ENCODE results near the gene ZACN.

The ZACN gene

GRCh38 chr17:76104896-76105231 is 25.9 kb downstream of the ZACN start:
- DNase-seq: no peak

GRCh38 chr17:76106703-76107102 is 27.7 kb downstream of the ZACN start:
- DNase-seq: no peak

DNA sequence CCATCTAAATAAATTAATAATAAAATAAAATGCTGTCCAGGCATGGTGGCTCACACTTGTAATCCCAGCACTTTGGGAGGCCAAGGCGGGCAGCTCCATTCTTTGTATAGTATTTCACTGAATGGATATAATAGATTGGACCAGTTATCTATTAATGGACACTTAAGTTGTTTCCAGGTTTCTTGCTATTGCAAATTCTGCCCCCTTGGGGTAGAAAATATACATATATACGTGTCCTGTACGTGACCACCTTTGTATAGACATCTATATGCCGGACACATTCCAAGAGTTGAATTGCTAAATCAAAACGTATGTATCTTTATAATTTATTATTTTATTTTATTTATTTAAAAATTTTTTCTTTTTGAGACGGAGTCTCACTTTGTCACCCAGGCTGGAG is 28.5 kb downstream of the ZACN start:
- DNase-seq: no peak

- no peak for DNase-seq
Observed at GRCh38 chr17:76111956-76112355, 33.0 kb downstream of the ZACN start.

DNA sequence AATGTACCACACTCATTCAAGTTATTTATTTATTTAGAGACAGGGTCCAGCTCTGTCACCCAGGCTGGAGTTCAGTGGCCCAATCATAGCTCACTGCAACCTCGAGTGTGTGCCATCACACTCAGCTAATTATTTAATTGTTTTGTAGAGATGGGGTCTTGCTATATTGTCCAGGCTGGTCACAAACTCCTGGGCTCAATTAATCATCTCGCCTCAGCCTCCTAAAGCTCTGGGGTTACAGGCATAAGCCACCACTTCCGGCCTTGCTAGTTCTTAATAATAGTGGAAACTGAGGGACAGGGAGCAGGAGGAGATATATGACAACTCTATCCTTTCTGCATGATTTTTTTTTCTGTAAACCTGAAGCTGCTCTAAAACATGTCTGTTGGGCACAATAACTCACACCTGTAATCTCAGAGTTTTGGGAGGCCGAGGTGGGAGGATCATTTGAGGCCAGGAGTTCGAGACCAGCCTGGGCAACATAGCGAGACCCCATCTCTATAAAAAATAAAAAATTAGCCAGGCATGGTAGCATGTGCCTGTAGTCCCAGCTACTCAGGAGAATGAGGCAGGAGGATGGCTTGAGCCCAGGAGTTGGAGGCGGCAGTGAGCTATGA is 36.3 kb downstream of the ZACN start:
- no peak for DNase-seq

- no peak for DNase-seq
Observed at GRCh38 chr17:76119409-76120371, 40.7 kb downstream of the ZACN start.

GRCh38 chr17:76120658-76121008 is 41.7 kb downstream of the ZACN start:
- no peak for DNase-seq

DNA sequence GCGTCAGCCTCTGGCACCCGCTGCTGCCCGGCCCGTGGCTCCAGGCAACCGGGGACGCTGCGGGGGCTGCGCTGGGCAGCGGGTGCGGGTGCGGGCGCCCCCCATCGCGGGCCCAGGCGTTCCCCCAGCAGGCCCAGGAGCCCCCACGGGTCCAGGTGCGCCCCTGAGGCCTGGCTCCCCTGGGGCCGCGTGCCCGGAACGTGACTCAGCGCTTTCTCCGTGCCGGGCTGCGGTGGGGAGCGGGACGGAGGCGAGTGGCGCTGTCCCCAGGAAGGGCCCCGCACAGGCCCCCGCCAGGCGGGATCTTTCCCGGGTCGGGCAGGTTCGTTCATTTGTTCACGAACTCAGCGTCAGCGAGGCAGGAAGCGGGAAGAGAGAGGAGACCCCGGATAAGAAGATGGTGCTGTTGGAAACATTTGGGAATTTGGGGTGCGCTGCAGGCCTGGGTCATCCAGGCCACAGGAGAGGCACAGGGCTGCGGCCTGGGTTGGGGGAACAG is 43.0 kb downstream of the ZACN start:
- no peak for DNase-seq

DNA sequence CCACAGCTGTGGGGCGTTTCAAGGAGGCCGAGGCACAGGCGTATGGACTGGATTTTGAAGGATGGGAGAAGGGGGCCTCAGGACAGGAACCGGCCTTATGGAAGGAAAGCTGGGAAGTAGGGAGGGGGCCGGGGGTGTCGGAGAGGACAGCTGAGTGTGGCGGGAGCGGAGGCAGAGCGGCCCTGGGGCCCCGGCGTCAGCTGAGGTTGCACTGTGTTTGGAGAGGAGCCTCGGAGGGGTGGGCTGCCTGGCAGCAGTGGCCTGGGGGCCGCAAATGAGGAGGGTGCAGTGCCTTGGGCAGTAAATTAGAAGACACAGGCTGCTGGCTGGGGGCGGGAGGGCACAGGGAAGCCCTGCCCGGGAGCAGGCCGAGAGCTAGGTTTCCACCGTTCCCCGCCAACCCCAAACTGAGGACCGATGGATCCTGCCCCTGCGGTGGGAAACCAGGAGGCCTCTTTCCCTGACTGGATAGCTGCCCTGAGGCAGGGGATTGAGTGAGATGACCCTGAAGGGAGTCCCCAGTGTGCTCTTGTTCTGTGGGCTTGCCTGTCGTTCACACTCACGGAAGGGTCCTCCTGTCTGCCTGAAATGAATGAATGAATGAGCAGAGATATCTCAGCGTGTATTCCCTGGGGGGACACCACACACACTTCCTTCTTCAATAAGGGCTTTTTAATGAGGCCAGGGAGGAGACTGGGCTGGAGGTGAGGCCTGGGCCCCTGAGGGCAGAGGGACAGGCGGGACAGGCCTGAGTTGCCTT is 43.6 kb downstream of the ZACN start:
- DNase-seq: no peak

DNA sequence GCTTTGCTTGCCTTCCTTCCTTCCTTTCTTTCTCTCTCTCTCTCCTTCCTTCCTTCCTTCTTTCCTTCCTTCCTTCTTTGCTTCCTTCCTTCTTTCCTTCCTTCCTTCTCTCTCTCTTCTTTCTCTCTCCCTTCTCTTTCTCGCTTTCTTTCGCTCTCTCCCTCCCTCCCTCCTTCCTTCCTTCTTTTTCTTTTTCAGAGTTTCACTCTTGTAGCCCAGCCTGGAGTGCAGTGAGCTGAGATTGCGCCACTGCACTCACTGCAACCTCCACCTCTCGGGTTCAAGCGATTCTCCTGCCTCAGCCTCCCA is 44.2 kb downstream of the ZACN start:
- DNase-seq: no peak

GRCh38 chr17:76123749-76124581 is 45.0 kb downstream of the ZACN start:
- no peak for DNase-seq

DNA sequence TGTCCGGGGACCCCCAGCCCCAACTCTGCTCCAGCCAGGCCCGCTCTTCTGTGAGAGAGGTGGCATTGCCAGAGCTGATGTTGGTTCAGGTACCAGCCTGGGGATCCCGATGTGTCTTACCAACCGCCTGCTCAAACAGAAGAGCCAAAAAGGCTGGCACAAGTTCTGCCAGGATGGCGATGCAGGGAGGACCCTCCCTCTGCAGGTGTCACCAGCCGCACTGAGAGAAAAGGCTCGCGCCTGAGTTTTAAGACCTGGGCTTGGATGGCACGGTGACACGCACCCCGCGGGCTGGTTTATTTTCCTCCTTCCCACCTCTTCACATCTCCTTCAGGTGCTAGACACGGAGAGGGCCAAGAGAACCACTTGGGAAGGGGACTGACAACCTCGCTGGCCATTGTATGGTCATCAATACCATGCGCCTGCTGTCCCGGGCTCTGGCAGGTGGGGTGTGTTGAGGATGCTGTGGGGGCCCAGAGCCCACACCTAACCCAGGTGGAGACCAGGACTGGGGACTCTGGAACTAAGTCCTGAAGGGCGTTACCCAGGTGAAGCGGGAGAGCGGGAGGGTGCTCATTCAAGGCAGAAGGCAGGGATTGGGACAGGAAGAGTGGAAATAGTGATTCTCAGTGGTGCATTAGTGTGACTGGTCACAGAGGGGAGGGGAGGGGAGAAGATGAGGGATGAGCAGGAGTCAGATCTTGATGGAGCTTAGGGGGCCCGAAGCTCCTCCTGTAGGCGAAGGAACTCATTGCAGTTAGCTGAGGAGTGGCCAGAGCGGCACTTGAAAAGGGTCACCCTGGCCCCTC is 45.8 kb downstream of the ZACN start:
- DNase-seq: no peak

- DNase-seq: no peak
Observed at GRCh38 chr17:76125391-76125675, 46.4 kb downstream of the ZACN start.

DNA sequence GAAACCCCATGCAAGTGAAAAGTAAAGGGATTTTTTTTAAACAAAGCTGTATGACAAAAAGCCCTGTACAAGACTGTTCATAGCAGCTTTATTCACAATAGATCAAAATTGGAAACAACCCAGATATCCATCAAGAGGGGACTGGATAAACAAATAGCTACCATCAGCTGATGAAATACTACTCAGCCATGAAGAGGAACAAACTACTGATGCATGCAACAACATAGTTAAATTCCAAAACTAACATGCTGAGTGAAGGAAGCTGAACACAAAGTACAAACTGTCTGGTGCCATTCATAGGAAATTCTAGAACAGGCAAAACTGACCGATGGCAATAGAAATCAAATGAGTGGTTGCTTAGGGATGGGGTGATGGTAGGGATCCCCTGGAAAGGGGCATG is 46.9 kb downstream of the ZACN start:
- DNase-seq: no peak

DNA sequence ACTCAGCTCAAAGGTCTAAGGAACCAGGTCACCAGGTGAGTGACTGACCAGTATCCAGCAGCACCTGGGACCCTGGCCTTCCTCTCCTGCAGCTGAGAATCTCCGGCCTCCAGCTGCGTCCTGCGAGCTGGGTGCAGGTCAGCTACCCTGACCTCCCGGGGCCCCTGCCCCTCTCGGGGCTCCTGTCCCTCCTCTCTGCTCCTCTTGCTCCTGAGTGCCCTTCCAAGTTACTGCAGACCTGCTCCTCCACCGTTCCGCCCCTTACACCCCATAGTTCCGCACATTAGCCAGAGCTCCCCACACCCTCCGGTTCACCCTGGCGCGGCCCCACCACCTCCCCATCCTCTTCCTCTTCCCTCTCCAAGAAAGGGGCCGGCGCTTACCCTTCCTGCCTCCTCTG is 51.5 kb downstream of the ZACN start:
- no peak for DNase-seq

GRCh38 chr17:76131051-76131691 is 52.2 kb downstream of the ZACN start:
- DNase-seq: no peak

- no peak for DNase-seq
Observed at GRCh38 chr17:76131692-76132573, 53.0 kb downstream of the ZACN start.
